Astrocyte (in vitro differentiated cells and primary cell): ENCODE measurements around the gene HIVEP2. TPM values are rescaled to one million over a fixed set of nuclear protein-coding genes. Genes with fewer than 3 reads are reported as not detected.

Experiments
- DNase-seq: peaks from one replicate; pipeline ENCODE4 v3.0.0-alpha.2; 2010; ENCODE audit warnings: low read depth
- FAIRE-seq: peaks from 2 replicates; lab custom pipeline; 2011; peaks lifted over from hg19 to GRCh38; lab: Jason Lieb, UNC
- H2AFZ ChIP-seq: 2 replicates; pipeline ENCODE4 v1.6.0; 2012; ENCODE audit warnings: low read depth, low read length, inconsistent platforms
- H3K27ac ChIP-seq: 2 replicates; pipeline ENCODE4 v1.5.1; 2011; ENCODE audit warnings: low read depth, low read length, inconsistent platforms
- H3K27me3 ChIP-seq: 2 replicates; pipeline ENCODE4 v1.6.0; 2011; ENCODE audit warnings: low read length, inconsistent platforms; ENCODE audit not compliant: insufficient read depth
- H3K36me3 ChIP-seq: 2 replicates; pipeline ENCODE4 v1.5.1; 2011; ENCODE audit warnings: low read length, inconsistent platforms; ENCODE audit not compliant: insufficient read depth
- H3K4me1 ChIP-seq: 2 replicates; pipeline ENCODE4 v1.5.1; 2011; ENCODE audit warnings: low read length, inconsistent platforms; ENCODE audit not compliant: insufficient read depth
- H3K4me2 ChIP-seq: 2 replicates; pipeline ENCODE4 v1.6.0; 2012; ENCODE audit warnings: low read length, inconsistent platforms
- H3K4me3 ChIP-seq: 2 replicates; pipeline ENCODE4 v1.5.1; 2011; ENCODE audit warnings: low read depth, mild to moderate bottlenecking, low read length, inconsistent platforms; ENCODE audit not compliant: insufficient read depth
- H3K79me2 ChIP-seq: 2 replicates; pipeline ENCODE4 v1.6.0; 2012; ENCODE audit warnings: mild to moderate bottlenecking, low read length, inconsistent platforms; ENCODE audit not compliant: insufficient read depth
- H3K9ac ChIP-seq: 2 replicates; pipeline ENCODE4 v1.6.0; 2012; ENCODE audit warnings: mild to moderate bottlenecking, low read length, inconsistent platforms
- H3K9me3 ChIP-seq: 2 replicates; pipeline ENCODE4 v1.5.1; 2012; ENCODE audit warnings: low read depth, mild to moderate bottlenecking, low read length, inconsistent platforms; ENCODE audit not compliant: insufficient read depth
- H4K20me1 ChIP-seq: 2 replicates; pipeline ENCODE4 v1.6.0; 2012; ENCODE audit warnings: low read length, inconsistent platforms; ENCODE audit not compliant: insufficient read depth
- H3K27ac Mint-ChIP-seq: one replicate; pipeline ENCODE4 v1.8.0; 2021; ENCODE audit warnings: mild to moderate bottlenecking, mixed read lengths; ENCODE audit not compliant: unreplicated experiment
- H3K27me3 Mint-ChIP-seq: one replicate; pipeline ENCODE4 v1.8.0; 2021; ENCODE audit warnings: low read depth, mixed read lengths; ENCODE audit not compliant: unreplicated experiment
- H3K36me3 Mint-ChIP-seq: one replicate; pipeline ENCODE4 v1.8.0; 2021; ENCODE audit warnings: low read depth, mixed read lengths; ENCODE audit not compliant: unreplicated experiment
- H3K4me1 Mint-ChIP-seq: one replicate; pipeline ENCODE4 v1.8.0; 2021; ENCODE audit warnings: low read depth, mixed read lengths; ENCODE audit not compliant: unreplicated experiment
- H3K4me3 Mint-ChIP-seq: one replicate; pipeline ENCODE4 v1.8.0; 2021; ENCODE audit warnings: mild to moderate bottlenecking, moderate library complexity, mixed read lengths; ENCODE audit not compliant: unreplicated experiment
- H3K9me3 Mint-ChIP-seq: one replicate; pipeline ENCODE4 v1.8.0; 2021; ENCODE audit warnings: mild to moderate bottlenecking, mixed read lengths; ENCODE audit not compliant: unreplicated experiment
- EZH2 ChIP-seq: IDR thresholded peaks from 2 replicates; pipeline ENCODE4 v1.6.1; 2012; ENCODE audit warnings: mild to moderate bottlenecking, low read length, inconsistent platforms; ENCODE audit not compliant: insufficient read depth
- total RNA-seq: library from RNA; stranded (reverse); gene quantifications from 2 replicates; pipeline ENCODE4 v1.2.1, GENCODE V29; 2021
- TF ChIP-seq, protein P1 (sequence below): IDR thresholded peaks from 2 replicates; pipeline ENCODE4 v1.5.1; 2011; ENCODE audit warnings: low read depth, mild to moderate bottlenecking, inconsistent platforms, low read length, moderate library complexity; ENCODE audit not compliant: insufficient read depth

The HIVEP2 gene
- total RNA-seq, 1 donor from 2014 or later, result 21.2 TPM

DNA sequence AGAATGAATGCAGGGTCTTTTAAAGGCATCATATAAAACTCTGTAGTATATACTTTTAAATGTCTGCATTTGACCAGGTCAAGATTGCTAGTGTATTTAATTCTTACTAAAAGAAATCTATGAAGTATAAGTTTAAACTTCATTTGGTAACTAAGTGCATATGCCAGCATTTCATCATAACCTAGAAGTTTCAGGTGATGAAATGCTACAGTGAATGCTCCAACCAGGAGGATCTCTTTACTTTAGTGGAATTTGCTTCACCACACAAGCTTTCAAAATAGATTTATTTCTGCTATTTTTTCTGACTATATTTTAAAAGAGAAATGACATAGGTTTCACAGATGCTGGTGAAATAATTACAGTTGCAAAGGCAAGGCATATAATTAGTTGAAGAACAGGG, 141.9 kb downstream of the HIVEP2 start:
- H2AFZ ChIP-seq, result no peak overlapping the region
- peaks cover 3% of the 10 kb centered on the region for H4K20me1 ChIP-seq
- no peak overlapping the region for H3K4me2 ChIP-seq
- H3K36me3 Mint-ChIP-seq, result peaks cover 11% of the 10 kb centered on the region
- peak; percentile 34 for FAIRE-seq
- no peak overlapping the region for H3K4me3 ChIP-seq
- H3K27ac ChIP-seq, result peak overlapping the region; percentile 88
- no peaks in the 10 kb centered on the region for H3K27me3 ChIP-seq
- peaks cover 9% of the 10 kb centered on the region for H3K4me1 ChIP-seq
- no peaks in the 10 kb centered on the region for H3K9me3 ChIP-seq
- H3K9ac ChIP-seq, result no peak overlapping the region
- H3K27me3 Mint-ChIP-seq, result no peaks in the 10 kb centered on the region
- peaks cover 3% of the 10 kb centered on the region for H3K9me3 Mint-ChIP-seq
- no peak overlapping the region for H3K4me3 Mint-ChIP-seq
- no peak for TF ChIP-seq EZH2
- TF ChIP-seq, protein P1, sequence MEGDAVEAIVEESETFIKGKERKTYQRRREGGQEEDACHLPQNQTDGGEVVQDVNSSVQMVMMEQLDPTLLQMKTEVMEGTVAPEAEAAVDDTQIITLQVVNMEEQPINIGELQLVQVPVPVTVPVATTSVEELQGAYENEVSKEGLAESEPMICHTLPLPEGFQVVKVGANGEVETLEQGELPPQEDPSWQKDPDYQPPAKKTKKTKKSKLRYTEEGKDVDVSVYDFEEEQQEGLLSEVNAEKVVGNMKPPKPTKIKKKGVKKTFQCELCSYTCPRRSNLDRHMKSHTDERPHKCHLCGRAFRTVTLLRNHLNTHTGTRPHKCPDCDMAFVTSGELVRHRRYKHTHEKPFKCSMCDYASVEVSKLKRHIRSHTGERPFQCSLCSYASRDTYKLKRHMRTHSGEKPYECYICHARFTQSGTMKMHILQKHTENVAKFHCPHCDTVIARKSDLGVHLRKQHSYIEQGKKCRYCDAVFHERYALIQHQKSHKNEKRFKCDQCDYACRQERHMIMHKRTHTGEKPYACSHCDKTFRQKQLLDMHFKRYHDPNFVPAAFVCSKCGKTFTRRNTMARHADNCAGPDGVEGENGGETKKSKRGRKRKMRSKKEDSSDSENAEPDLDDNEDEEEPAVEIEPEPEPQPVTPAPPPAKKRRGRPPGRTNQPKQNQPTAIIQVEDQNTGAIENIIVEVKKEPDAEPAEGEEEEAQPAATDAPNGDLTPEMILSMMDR, result no peak
- H3K79me2 ChIP-seq, result peaks cover 38% of the 10 kb centered on the region
- H3K4me1 Mint-ChIP-seq, result peaks cover 31% of the 10 kb centered on the region
- DNase-seq, result no peak
- peak overlapping the region; percentile 48 for H3K27ac Mint-ChIP-seq
- no peaks in the 10 kb centered on the region for H3K36me3 ChIP-seq

DNA sequence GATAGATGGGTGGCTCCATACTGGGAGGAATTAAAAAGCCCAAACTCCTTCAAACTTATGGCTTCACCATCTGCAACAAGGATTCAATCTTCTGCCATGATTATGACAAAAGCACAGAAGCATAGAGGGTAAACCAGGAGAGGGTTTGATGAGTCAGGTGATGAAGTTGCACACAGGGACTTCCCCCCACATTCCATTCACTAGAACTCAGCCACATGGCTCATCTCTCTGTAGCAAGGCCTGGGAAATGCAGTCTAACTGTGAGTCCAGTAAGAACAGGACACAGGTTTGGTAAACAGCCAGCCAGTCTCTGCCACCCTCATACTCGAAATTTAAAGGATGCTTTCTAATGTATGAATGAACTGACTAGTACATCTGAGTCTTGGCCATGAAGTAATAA, 142.9 kb downstream of the HIVEP2 start:
- no peaks in the 10 kb centered on the region for H3K9me3 ChIP-seq
- peak overlapping the region; percentile 92 for H3K27ac Mint-ChIP-seq
- FAIRE-seq (peak; percentile 100), DNase-seq (peak; percentile 99)
- peak overlapping the region; percentile 57 for H3K4me2 ChIP-seq
- TF ChIP-seq, protein P1, result no peak
- no peak for TF ChIP-seq EZH2
- H3K36me3 ChIP-seq, result no peaks in the 10 kb centered on the region
- no peaks in the 10 kb centered on the region for H3K27me3 Mint-ChIP-seq
- peaks cover 30% of the 10 kb centered on the region for H3K79me2 ChIP-seq
- H3K9ac ChIP-seq, result peak overlapping the region; percentile 71
- H3K36me3 Mint-ChIP-seq, result peaks cover 8% of the 10 kb centered on the region
- H3K4me3 ChIP-seq, result no peak overlapping the region
- H3K4me1 Mint-ChIP-seq, result peaks cover 31% of the 10 kb centered on the region
- no peaks in the 10 kb centered on the region for H4K20me1 ChIP-seq
- peaks cover 2% of the 10 kb centered on the region for H3K9me3 Mint-ChIP-seq
- no peaks in the 10 kb centered on the region for H3K27me3 ChIP-seq
- H3K4me1 ChIP-seq, result peaks cover 9% of the 10 kb centered on the region
- H3K4me3 Mint-ChIP-seq, result peak overlapping the region; percentile 60
- peak overlapping the region; percentile 88 for H3K27ac ChIP-seq
- no peak overlapping the region for H2AFZ ChIP-seq

DNA sequence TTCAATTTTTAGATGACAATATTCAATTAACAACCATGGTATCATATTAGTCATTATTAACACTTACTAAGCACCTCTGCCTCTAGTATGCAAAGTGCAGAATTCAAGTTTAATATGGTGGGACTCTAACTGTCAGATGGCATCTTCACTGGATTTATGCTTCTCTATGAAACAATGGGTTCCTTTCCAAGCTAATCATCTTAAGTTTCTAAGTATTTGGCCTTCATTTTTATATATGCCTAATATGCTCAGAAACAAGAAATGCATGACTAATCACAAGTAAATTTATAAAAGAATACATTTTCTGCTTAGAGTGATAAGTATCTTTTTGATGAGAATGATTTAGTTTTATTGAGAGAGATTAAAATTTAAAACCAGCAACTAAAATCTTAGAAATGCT, 144.7 kb downstream of the HIVEP2 start:
- H3K4me3 ChIP-seq, result no peak overlapping the region
- H3K27ac ChIP-seq, result no peak overlapping the region
- no peak overlapping the region for H3K4me2 ChIP-seq
- TF ChIP-seq, protein P1, result no peak
- TF ChIP-seq EZH2, result no peak
- peak; percentile 4 for DNase-seq
- peaks cover 2% of the 10 kb centered on the region for H3K36me3 Mint-ChIP-seq
- no peak overlapping the region for H2AFZ ChIP-seq
- H3K9ac ChIP-seq, result no peak overlapping the region
- peaks cover 2% of the 10 kb centered on the region for H3K9me3 Mint-ChIP-seq
- H3K27me3 ChIP-seq, result no peaks in the 10 kb centered on the region
- H3K27me3 Mint-ChIP-seq, result no peaks in the 10 kb centered on the region
- peaks cover 25% of the 10 kb centered on the region for H3K79me2 ChIP-seq
- H3K9me3 ChIP-seq, result no peaks in the 10 kb centered on the region
- H4K20me1 ChIP-seq, result no peaks in the 10 kb centered on the region
- no peaks in the 10 kb centered on the region for H3K36me3 ChIP-seq
- peaks cover 32% of the 10 kb centered on the region for H3K4me1 Mint-ChIP-seq
- no peak overlapping the region for H3K27ac Mint-ChIP-seq
- FAIRE-seq, result no peak
- H3K4me1 ChIP-seq, result peaks cover 13% of the 10 kb centered on the region
- H3K4me3 Mint-ChIP-seq, result no peak overlapping the region
